ENCODE results near the gene CCN5.
"Not testable (repeated sequence)": the region's sequence is repeated elsewhere in the genome, so short reads cannot be mapped to it uniquely, and the experiment has no call there.

Gene CCN5

GRCh38 chr20:44696315-44696714 lies 18.9 kb upstream of the CCN5 start:
- TF ChIP-seq, protein P1, sequence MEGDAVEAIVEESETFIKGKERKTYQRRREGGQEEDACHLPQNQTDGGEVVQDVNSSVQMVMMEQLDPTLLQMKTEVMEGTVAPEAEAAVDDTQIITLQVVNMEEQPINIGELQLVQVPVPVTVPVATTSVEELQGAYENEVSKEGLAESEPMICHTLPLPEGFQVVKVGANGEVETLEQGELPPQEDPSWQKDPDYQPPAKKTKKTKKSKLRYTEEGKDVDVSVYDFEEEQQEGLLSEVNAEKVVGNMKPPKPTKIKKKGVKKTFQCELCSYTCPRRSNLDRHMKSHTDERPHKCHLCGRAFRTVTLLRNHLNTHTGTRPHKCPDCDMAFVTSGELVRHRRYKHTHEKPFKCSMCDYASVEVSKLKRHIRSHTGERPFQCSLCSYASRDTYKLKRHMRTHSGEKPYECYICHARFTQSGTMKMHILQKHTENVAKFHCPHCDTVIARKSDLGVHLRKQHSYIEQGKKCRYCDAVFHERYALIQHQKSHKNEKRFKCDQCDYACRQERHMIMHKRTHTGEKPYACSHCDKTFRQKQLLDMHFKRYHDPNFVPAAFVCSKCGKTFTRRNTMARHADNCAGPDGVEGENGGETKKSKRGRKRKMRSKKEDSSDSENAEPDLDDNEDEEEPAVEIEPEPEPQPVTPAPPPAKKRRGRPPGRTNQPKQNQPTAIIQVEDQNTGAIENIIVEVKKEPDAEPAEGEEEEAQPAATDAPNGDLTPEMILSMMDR (IDR thresholded peaks at IDR 0.05; ENCODE audit: low read depth, low read length), result no peak
- no peak overlapping the region for H3K4me3 ChIP-seq (ENCODE audit: low read depth, low read length)

GRCh38 chr20:44697041-44697440 lies 18.1 kb upstream of the CCN5 start:
- H3K4me3 ChIP-seq (ENCODE audit: low read depth, low read length), result not testable (repeated sequence)

- TF ChIP-seq, protein P1 (IDR thresholded peaks at IDR 0.05; ENCODE audit: low read depth, low read length), result no peak
- no peak overlapping the region for H3K4me3 ChIP-seq (ENCODE audit: low read depth, low read length)
These were observed 16.8 kb upstream of the CCN5 start for GRCh38 chr20:44698351-44698750.

GRCh38 chr20:44700306-44700705 lies 14.9 kb upstream of the CCN5 start:
- TF ChIP-seq, protein P1 (IDR thresholded peaks at IDR 0.05; ENCODE audit: low read depth, low read length), result no peak

GRCh38 chr20:44701118-44701857 lies 13.9 kb upstream of the CCN5 start:
- TF ChIP-seq, protein P1 (IDR thresholded peaks at IDR 0.05; ENCODE audit: low read depth, low read length), result no peak

More at GRCh38 chr20:44700306-44700705, 14.9 kb upstream of the CCN5 start:
- no peak overlapping the region for H3K4me3 ChIP-seq (ENCODE audit: low read depth, low read length)

GRCh38 chr20:44701858-44702256 lies 13.3 kb upstream of the CCN5 start:
- no peak overlapping the region for H3K4me3 ChIP-seq (ENCODE audit: low read depth, low read length)
- TF ChIP-seq, protein P1 (IDR thresholded peaks at IDR 0.05; ENCODE audit: low read depth, low read length), result no peak

More at GRCh38 chr20:44701118-44701857, 13.9 kb upstream of the CCN5 start:
- H3K4me3 ChIP-seq (ENCODE audit: low read depth, low read length), result no peak overlapping the region

- no peak overlapping the region for H3K4me3 ChIP-seq (ENCODE audit: low read depth, low read length)
- TF ChIP-seq, protein P1 (IDR thresholded peaks at IDR 0.05; ENCODE audit: low read depth, low read length), result no peak
These were observed 12.4 kb upstream of the CCN5 start for GRCh38 chr20:44702776-44703175.

Data from WI38 (cell line).